HepG2 (cell line): Measurements from ENCODE around the gene FHIT.

Experiments used
- GZF1 ChIP-seq: sonication (generic); formaldehyde crosslinking; IDR thresholded peaks from 2 replicates; pipeline ENCODE4 v1.5.1; 2020; ENCODE audit warnings: mild to moderate bottlenecking, missing genetic modification reagents
- HNRNPUL1 ChIP-seq: fragments of 200-400 bp; formaldehyde crosslinking; IDR thresholded peaks from 2 replicates; pipeline ENCODE4 v1.6.1; 2017; ENCODE audit warnings: low read depth, mild to moderate bottlenecking, low read length, moderate library complexity
- JUN ChIP-seq: sonication (generic); formaldehyde crosslinking; IDR thresholded peaks from 2 replicates; pipeline ENCODE4 v1.4.0; 2020; ENCODE audit warnings: mild to moderate bottlenecking, missing genetic modification reagents
- MXD4 ChIP-seq: IDR thresholded peaks from 2 replicates; pipeline ENCODE4 v1.6.1; 2016; ENCODE audit warnings: mild to moderate bottlenecking, missing biosample characterization, missing genetic modification reagents
- POLR2A ChIP-seq, 2 experiments: IDR thresholded peaks; 2 replicates each; pipeline ENCODE4 v1.6.1; 2011; ENCODE audit warnings: low read depth in 2 of 2, low read length in 2 of 2, mild to moderate bottlenecking in 1 of 2, moderate library complexity in 1 of 2; ENCODE audit not compliant: insufficient read depth in 1 of 2
- ZKSCAN5 ChIP-seq: sonication (generic); formaldehyde crosslinking; IDR thresholded peaks from 2 replicates; pipeline ENCODE4 v1.5.1; 2020; ENCODE audit warnings: mild to moderate bottlenecking, missing genetic modification reagents
- ZNF746 ChIP-seq: sonication (generic); formaldehyde crosslinking; IDR thresholded peaks from 2 replicates; pipeline ENCODE4 v1.8.0; 2022; ENCODE audit warnings: mild to moderate bottlenecking, missing genetic modification reagents
- TF ChIP-seq, protein P1 (sequence below): sonication (generic); formaldehyde crosslinking; IDR thresholded peaks from 2 replicates; pipeline ENCODE4 v1.5.0; 2020; ENCODE audit warnings: mild to moderate bottlenecking, missing genetic modification reagents, moderate library complexity

DNA sequence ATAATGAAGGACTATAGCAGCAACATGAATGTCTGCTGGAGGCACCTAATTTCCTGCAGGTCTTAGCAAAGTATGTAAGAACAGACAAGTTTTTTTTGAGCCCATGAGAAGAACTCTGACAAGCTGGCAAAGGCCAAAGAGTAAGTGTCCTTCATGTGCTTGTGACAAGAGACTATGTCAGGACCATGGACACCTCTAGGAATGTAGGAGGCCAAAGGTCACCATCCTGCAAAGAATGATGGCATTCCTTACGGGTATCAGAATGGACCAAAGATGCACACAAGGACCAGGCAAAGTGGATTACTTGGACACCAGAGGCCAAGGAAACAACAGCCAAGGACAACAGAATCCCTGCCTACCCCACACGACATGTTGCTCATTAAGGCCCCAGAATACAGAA, 1343.0 kb downstream of the FHIT start:
- TF ChIP-seq, protein P1, sequence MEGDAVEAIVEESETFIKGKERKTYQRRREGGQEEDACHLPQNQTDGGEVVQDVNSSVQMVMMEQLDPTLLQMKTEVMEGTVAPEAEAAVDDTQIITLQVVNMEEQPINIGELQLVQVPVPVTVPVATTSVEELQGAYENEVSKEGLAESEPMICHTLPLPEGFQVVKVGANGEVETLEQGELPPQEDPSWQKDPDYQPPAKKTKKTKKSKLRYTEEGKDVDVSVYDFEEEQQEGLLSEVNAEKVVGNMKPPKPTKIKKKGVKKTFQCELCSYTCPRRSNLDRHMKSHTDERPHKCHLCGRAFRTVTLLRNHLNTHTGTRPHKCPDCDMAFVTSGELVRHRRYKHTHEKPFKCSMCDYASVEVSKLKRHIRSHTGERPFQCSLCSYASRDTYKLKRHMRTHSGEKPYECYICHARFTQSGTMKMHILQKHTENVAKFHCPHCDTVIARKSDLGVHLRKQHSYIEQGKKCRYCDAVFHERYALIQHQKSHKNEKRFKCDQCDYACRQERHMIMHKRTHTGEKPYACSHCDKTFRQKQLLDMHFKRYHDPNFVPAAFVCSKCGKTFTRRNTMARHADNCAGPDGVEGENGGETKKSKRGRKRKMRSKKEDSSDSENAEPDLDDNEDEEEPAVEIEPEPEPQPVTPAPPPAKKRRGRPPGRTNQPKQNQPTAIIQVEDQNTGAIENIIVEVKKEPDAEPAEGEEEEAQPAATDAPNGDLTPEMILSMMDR, result no peak
- TF ChIP-seq ZNF746 (CRISPR knock-in tag), result no peak
- no peak for TF ChIP-seq POLR2A (IDR thresholded peaks at IDR 0.05; ENCODE audit: insufficient read depth in 1 of 2, low read depth in 2 of 2, low read length in 2 of 2)
- no peak for TF ChIP-seq GZF1 (CRISPR knock-in tag)
- no peak for TF ChIP-seq JUN (CRISPR knock-in tag)
- no peak for TF ChIP-seq ZKSCAN5 (CRISPR knock-in tag)
- no peak for TF ChIP-seq MXD4 (CRISPR knock-in tag)
- no peak for TF ChIP-seq HNRNPUL1
